Activated naive CD4-positive, alpha-beta T cell treated with anti-CD3 and anti-CD28 coated beads, Interleukin-2, amount 50 U/mL, for 72 hours (primary cell): ENCODE measurements around the gene SAMD1. TPM values are rescaled to one million over a fixed set of nuclear protein-coding genes. Genes with fewer than 3 reads are reported as not detected.
"Not testable (repeated sequence)": the region's sequence is repeated elsewhere in the genome, so short reads cannot be mapped to it uniquely, and the experiment has no call there.

Source experiments
- ATAC-seq, 2 donors: fragments of 150-1000 bp; cut with Tn5 transposase; 2 replicates each; pipeline ENCODE4 v1.10.0; 2021; ENCODE audit warnings: mild to moderate bottlenecking in 2 of 2, moderate library complexity in 2 of 2
- DNase-seq, 2 donors: peaks; one replicate each; pipeline ENCODE4 v3.0.0; 2021 to 2022; ENCODE audit warnings: low spot score in 2 of 2
- H3K27ac Mint-ChIP-seq, 2 donors: one replicate each; pipeline ENCODE4 v1.8.0; 2022; ENCODE audit warnings: mild to moderate bottlenecking in 2 of 2, mixed read lengths in 2 of 2
- H3K36me3 Mint-ChIP-seq, 2 donors: one replicate each; pipeline ENCODE4 v1.8.0; 2022; ENCODE audit warnings: mixed read lengths in 2 of 2
- H3K9me3 Mint-ChIP-seq, 2 donors: one replicate each; pipeline ENCODE4 v1.8.0; 2022; ENCODE audit warnings: mixed read lengths in 2 of 2
- total RNA-seq, 2 donors: library from RNA; stranded (reverse); gene quantifications; one replicate each; pipeline ENCODE4 v1.2.3, GENCODE V29; 2022

SAMD1 gene
- total RNA-seq, 2 donors from 2014 or later = 39.7 to 101 TPM

DNA sequence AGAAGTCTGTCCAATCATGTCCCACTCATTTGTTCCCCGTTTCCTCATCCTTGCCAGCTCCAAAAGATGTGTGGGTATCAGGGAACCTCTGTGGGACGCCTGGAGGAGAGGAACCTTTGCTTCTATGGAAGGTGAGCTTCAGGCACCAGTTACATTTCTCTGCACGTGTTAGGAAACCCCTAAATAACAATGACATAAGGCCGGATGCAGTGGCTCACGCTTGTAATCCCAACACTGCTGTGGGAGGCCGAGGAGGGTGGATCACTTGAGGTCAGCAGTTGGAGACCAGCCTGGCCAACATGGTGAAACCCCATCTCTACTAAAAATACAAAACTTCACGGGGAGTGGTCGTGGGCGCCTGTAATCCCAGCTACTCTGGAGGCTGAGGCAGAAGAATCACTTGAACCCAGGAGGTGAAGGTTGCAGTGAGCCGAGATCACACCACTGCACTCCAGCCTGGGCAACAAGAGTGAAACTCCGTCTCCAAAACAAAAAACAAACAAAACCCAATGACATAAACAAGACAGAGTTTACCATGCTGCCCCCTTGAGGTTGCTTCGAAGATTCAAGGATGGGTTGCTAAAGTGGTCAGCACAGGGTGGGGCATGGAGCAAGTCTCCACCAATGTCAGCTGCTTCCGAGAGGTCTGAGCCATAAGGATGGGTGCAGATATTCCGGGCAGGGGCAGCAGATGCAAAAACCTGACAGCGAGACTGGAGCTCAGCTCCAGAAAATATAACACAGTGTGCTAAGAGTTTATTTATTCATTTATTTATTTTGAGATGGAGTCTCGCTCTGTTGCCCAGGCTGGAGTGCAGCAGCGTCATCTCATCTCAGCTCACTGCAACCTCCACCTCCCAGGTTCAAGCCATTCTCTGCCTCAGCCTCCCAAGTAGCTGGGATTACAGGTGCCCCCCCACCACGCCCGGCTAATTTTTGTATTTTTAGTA, 47.6 kb downstream of the SAMD1 start:
- H3K36me3 Mint-ChIP-seq, H3K9me3 Mint-ChIP-seq: not testable (repeated sequence)
- peak overlapping the region; percentile 35 to 62 for H3K27ac Mint-ChIP-seq
- DNase-seq (peak in 1 of 2 donors; percentile 35), ATAC-seq (peak in 1 of 2 donors; percentile 68)

DNA sequence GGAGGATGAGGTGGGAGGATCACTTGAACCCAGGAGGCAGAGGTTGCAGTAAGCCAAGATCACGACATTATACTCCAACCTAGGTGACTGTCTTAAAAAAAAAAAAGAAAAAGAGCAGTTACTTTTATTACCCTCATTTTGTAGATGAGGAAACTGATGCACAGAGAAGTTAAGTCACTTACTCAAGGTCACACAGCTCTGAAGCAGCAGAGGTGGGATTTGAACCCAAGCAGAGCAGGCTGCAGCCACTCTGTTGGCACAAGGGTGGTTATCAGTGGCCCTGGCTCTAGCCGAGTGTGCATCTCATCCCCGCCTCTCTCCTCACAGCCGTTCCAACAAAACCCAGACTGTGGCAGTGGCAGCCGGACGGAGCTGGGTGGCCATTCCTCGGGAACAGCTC, 51.4 kb downstream of the SAMD1 start:
- Mint-ChIP-seq H3K27ac (peak overlapping the region in 1 of 2 donors; percentile 62), H3K36me3 (peaks cover 0 to 13% of the 10 kb centered on the region in 2 donors), H3K9me3 (no peaks in the 10 kb centered on the region)
- ATAC-seq (no peak), DNase-seq (no peak)

Other genes starting within 250 kb of the SAMD1 start
- under 1 TPM; 0.88 to 0.98 TPM for gene NANOS3, start 213.6 kb downstream of the SAMD1 start, total RNA-seq
- 10 to 100 TPM in 1 of 2 donors, 1 to 10 TPM in 1; 5.1 to 10.5 TPM for gene BRME1, start 184.6 kb downstream of the SAMD1 start, total RNA-seq
- 10 to 100 TPM; 29.4 to 57.9 TPM for gene CC2D1A, start 184.6 kb downstream of the SAMD1 start, total RNA-seq
- under 1 TPM in 1 of 2 donors, not detected in 1; 0.34 TPM for gene PODNL1, start 152.3 kb downstream of the SAMD1 start, total RNA-seq
- gene DCAF15, start 138.2 kb downstream of the SAMD1 start, total RNA-seq = 10 to 100 TPM; 59.0 to 90.0 TPM
- 10 to 100 TPM in 1 of 2 donors, 1 to 10 TPM in 1; 9.7 to 14.5 TPM for gene RFX1, start 84.4 kb downstream of the SAMD1 start, total RNA-seq
- not detected for gene RLN3, start 62.6 kb downstream of the SAMD1 start, total RNA-seq
- 10 to 100 TPM; 59.6 to 68.0 TPM for gene IL27RA, start 59.0 kb downstream of the SAMD1 start, total RNA-seq
- gene PALM3, start 28.7 kb downstream of the SAMD1 start, total RNA-seq = not detected
- 1 to 10 TPM; 1.2 to 4.2 TPM for gene MISP3, start 18.0 kb downstream of the SAMD1 start, total RNA-seq
- gene C19orf67, start 5.0 kb downstream of the SAMD1 start, total RNA-seq = not detected
- gene PRKACA, start 27.0 kb upstream of the SAMD1 start, total RNA-seq = 10 to 100 TPM; 66.3 to 84.5 TPM
- 10 to 100 TPM; 68.3 to 76.1 TPM for gene ASF1B, start 45.8 kb upstream of the SAMD1 start, total RNA-seq
- 10 to 100 TPM in 1 of 2 donors, 1 to 10 TPM in 1; 9.2 to 25.7 TPM for gene ADGRL1, start 115.4 kb upstream of the SAMD1 start, total RNA-seq